Measurements from ENCODE around the gene MEGF9. TPM values are rescaled to one million over a fixed set of nuclear protein-coding genes. Genes with fewer than 3 reads are reported as not detected.
A peak's percentile ranks its signal among the peaks of the same experiment; 100 is the strongest.

MEGF9 gene
- total and polyA plus RNA-seq, 7 experiments from 2014 or later, result 3.9 to 35.4 (median 11.1) TPM

- Mint-ChIP-seq H3K4me1 (peaks cover 14 to 35% (median 25%) of the 10 kb centered on the region in 7 donors), H3K27ac (no peak overlapping the region), H3K27me3 (peaks cover 0 to 10% (median 0%) of the 10 kb centered on the region in 5 donors), H3K36me3 (peaks cover 0 to 13% (median 0%) of the 10 kb centered on the region in 5 donors), H3K4me3 (peak overlapping the region in 1 of 10 donors; percentile 43), H3K9me3 (no peaks in the 10 kb centered on the region)
- CTCF ChIA-PET, result interaction anchor here (0.6 kb wide), 1 partner anchor 17 kb away, joined by 3 read pairs; no protein-coding TSS in a partner anchor
- Histone ChIP-seq H3K4me3 (ENCODE audit: low read length) (no peak overlapping the region), H3K9me3 (ENCODE audit: control insufficient read depth in 2 of 3, low read length in 3 of 3) (no peaks in the 10 kb centered on the region), H3K4me1 (ENCODE audit: control insufficient read depth in 2 of 2, insufficient read depth in 2 of 2, low read length in 2 of 2) (peaks cover 11 to 14% of the 10 kb centered on the region in 2 donors), H3K27ac (ENCODE audit: low read depth, low read length) (no peak overlapping the region), H3K36me3 (ENCODE audit: control insufficient read depth in 2 of 3, insufficient read depth in 3 of 3, low read length in 3 of 3) (peaks cover 0 to 4% (median 0%) of the 10 kb centered on the region in 3 experiments), H3K27me3 (ENCODE audit: control insufficient read depth in 2 of 2, insufficient read depth in 2 of 2, low read length in 2 of 2) (no peaks in the 10 kb centered on the region)
- ATAC-seq (peak; percentile 16), DNase-seq (no peak)
- intact Hi-C loops (cut with micrococcal nuclease), result loop anchor here (5.0 kb wide), 4 partner anchors 488 to 1508 kb away; partner anchors contain the start of genes CNTRL (in 1 of the 2), RAB14 (in 1 of the 2) and TTLL11 (in 1 of the 2)
- POLR2A ChIA-PET, result no interaction called here
These were observed 130.3 kb downstream of the MEGF9 start for GRCh38 chr9:120583958-120584369.

- no peaks in the 10 kb centered on the region for H3K9me3 ChIP-seq (ENCODE audit: control insufficient read depth in 2 of 3, low read length in 3 of 3)
- Mint-ChIP-seq H3K4me3 (peak within 1 kb of the TSS; percentile 86 to 98 (median 94)), H3K27ac (peak within 1 kb of the TSS; percentile 88 to 95 (median 91)), H3K36me3 (peaks cover 0 to 23% (median 7%) of the 10 kb centered on the region in 5 donors), H3K4me1 (peaks cover 29 to 70% (median 59%) of the 10 kb centered on the region in 7 donors), H3K9me3 (peaks cover 0 to 1% (median 0%) of the 10 kb centered on the region in 11 donors), H3K27me3 (peaks cover 0 to 5% (median 0%) of the 10 kb centered on the region in 5 donors)
- peak; percentile 77 to 94 (median 92) for DNase-seq
- peaks cover 15 to 17% of the 10 kb centered on the region in 2 donors for H3K4me1 ChIP-seq (ENCODE audit: control insufficient read depth in 2 of 2, insufficient read depth in 2 of 2, low read length in 2 of 2)
- intact Hi-C loops (cut with micrococcal nuclease), result loop anchor here (1.0 to 5.0 kb wide), 11 partner anchors 130 to 1512 kb away; partner anchors contain the start of genes CNTRL (in 2 of the 2), MEGF9 (in 2 of the 2), FBXW2 (in 1 of the 2) and PSMD5 (in 1 of the 2)
- H3K36me3 ChIP-seq (ENCODE audit: control insufficient read depth in 2 of 3, insufficient read depth in 3 of 3, low read length in 3 of 3), result peaks cover 0 to 8% (median 0%) of the 10 kb centered on the region in 3 experiments
- ATAC-seq, result peak; percentile 99
- POLR2A ChIA-PET, result no interaction called here
- peak within 1 kb of the TSS; percentile 85 for H3K4me3 ChIP-seq (ENCODE audit: low read length)
- no peaks in the 10 kb centered on the region for H3K27me3 ChIP-seq (ENCODE audit: control insufficient read depth in 2 of 2, insufficient read depth in 2 of 2, low read length in 2 of 2)
- peak within 1 kb of the TSS; percentile 81 for H3K27ac ChIP-seq (ENCODE audit: low read depth, low read length)
- CTCF ChIA-PET, result no interaction called here
These were observed 134.0 kb downstream of the MEGF9 start, which contains the start of gene CDK5RAP2 for GRCh38 chr9:120580051-120580896. CDK5RAP2 (minus strand) TSS chr9:120580167; CDS start chr9:120579978, 189 bp downstream.

GRCh38 chr9:120579139-120580050, 134.9 kb downstream of the MEGF9 start:
- ChIA-PET CTCF (no interaction called here), POLR2A (no interaction called here)
- Mint-ChIP-seq H3K27ac (peak overlapping the region; percentile 88 to 95 (median 91)), H3K4me1 (peaks cover 30 to 68% (median 62%) of the 10 kb centered on the region in 7 donors), H3K27me3 (no peaks in the 10 kb centered on the region), H3K36me3 (peaks cover 0 to 23% (median 7%) of the 10 kb centered on the region in 5 donors), H3K9me3 (peaks cover 0 to 1% (median 0%) of the 10 kb centered on the region in 11 donors), H3K4me3 (peak overlapping the region; percentile 86 to 98 (median 94))
- DNase-seq, result peak in 1 of 9 donors; percentile 6
- Histone ChIP-seq H3K4me3 (ENCODE audit: low read length) (peak overlapping the region; percentile 85), H3K36me3 (ENCODE audit: control insufficient read depth in 2 of 3, insufficient read depth in 3 of 3, low read length in 3 of 3) (peaks cover 0 to 8% (median 0%) of the 10 kb centered on the region in 3 experiments), H3K9me3 (ENCODE audit: control insufficient read depth in 2 of 3, low read length in 3 of 3) (no peaks in the 10 kb centered on the region), H3K27ac (ENCODE audit: low read depth, low read length) (peak overlapping the region; percentile 81), H3K4me1 (ENCODE audit: control insufficient read depth in 2 of 2, insufficient read depth in 2 of 2, low read length in 2 of 2) (peaks cover 15 to 17% of the 10 kb centered on the region in 2 donors), H3K27me3 (ENCODE audit: control insufficient read depth in 2 of 2, insufficient read depth in 2 of 2, low read length in 2 of 2) (no peaks in the 10 kb centered on the region)
- intact Hi-C loops (cut with micrococcal nuclease), result loop anchor here (1.0 to 5.0 kb wide), 11 partner anchors 131 to 1513 kb away; partner anchors contain the start of genes CNTRL (in 2 of the 2), MEGF9 (in 2 of the 2), FBXW2 (in 1 of the 2) and PSMD5 (in 1 of the 2)
- ATAC-seq, result no peak

- Histone ChIP-seq H3K36me3 (ENCODE audit: control insufficient read depth in 2 of 3, insufficient read depth in 3 of 3, low read length in 3 of 3) (peaks cover 0 to 28% (median 9%) of the 10 kb centered on the region in 3 experiments), H3K9me3 (ENCODE audit: control insufficient read depth in 2 of 3, low read length in 3 of 3) (no peaks in the 10 kb centered on the region), H3K27me3 (ENCODE audit: control insufficient read depth in 2 of 2, insufficient read depth in 2 of 2, low read length in 2 of 2) (no peaks in the 10 kb centered on the region), H3K27ac (ENCODE audit: low read depth, low read length) (no peak overlapping the region), H3K4me1 (ENCODE audit: control insufficient read depth in 2 of 2, insufficient read depth in 2 of 2, low read length in 2 of 2) (peaks cover 9% of the 10 kb centered on the region in 2 donors), H3K4me3 (ENCODE audit: low read length) (no peak overlapping the region)
- H3K4me1 Mint-ChIP-seq, result peaks cover 26 to 57% (median 44%) of the 10 kb centered on the region in 7 donors
- POLR2A ChIA-PET, result no interaction called here
- H3K27ac Mint-ChIP-seq, result peak overlapping the region in 2 of 9 donors; percentile 5 to 53
- DNase-seq (no peak), ATAC-seq (no peak)
- peaks cover 14 to 44% (median 16%) of the 10 kb centered on the region in 5 donors for H3K36me3 Mint-ChIP-seq
- H3K9me3 Mint-ChIP-seq, result peaks cover 0 to 2% (median 0%) of the 10 kb centered on the region in 11 donors
- intact Hi-C loops (cut with micrococcal nuclease), result no loop called here
- no peak overlapping the region for H3K4me3 Mint-ChIP-seq
- H3K27me3 Mint-ChIP-seq, result no peaks in the 10 kb centered on the region
- CTCF ChIA-PET, result no interaction called here
These were observed 139.8 kb downstream of the MEGF9 start for GRCh38 chr9:120574473-120574872.

GRCh38 chr9:120572472-120572871, 141.8 kb downstream of the MEGF9 start:
- DNase-seq (no peak), ATAC-seq (no peak)
- intact Hi-C loops (cut with micrococcal nuclease), result no loop called here
- Histone ChIP-seq H3K36me3 (ENCODE audit: control insufficient read depth in 2 of 3, insufficient read depth in 3 of 3, low read length in 3 of 3) (peaks cover 0 to 48% (median 16%) of the 10 kb centered on the region in 3 experiments), H3K27ac (ENCODE audit: low read depth, low read length) (no peak overlapping the region), H3K9me3 (ENCODE audit: control insufficient read depth in 2 of 3, low read length in 3 of 3) (no peaks in the 10 kb centered on the region), H3K4me1 (ENCODE audit: control insufficient read depth in 2 of 2, insufficient read depth in 2 of 2, low read length in 2 of 2) (no peaks in the 10 kb centered on the region), H3K27me3 (ENCODE audit: control insufficient read depth in 2 of 2, insufficient read depth in 2 of 2, low read length in 2 of 2) (no peaks in the 10 kb centered on the region), H3K4me3 (ENCODE audit: low read length) (no peak overlapping the region)
- Mint-ChIP-seq H3K9me3 (peaks cover 0 to 1% (median 0%) of the 10 kb centered on the region in 11 donors), H3K4me1 (peaks cover 11 to 45% (median 31%) of the 10 kb centered on the region in 7 donors), H3K27ac (no peak overlapping the region), H3K4me3 (no peak overlapping the region), H3K36me3 (peaks cover 20 to 59% (median 34%) of the 10 kb centered on the region in 5 donors), H3K27me3 (no peaks in the 10 kb centered on the region)
- ChIA-PET POLR2A (no interaction called here), CTCF (no interaction called here)

Data from naive thymus-derived CD4-positive, alpha-beta T cell (primary cell).